H1 (cell line): Measurements from ENCODE around the gene PRAMEF12. TPM values are rescaled to one million over a fixed set of nuclear protein-coding genes. Genes with fewer than 3 reads are reported as not detected.

Source experiments
- CTCF ChIA-PET: fragments of 300-600 bp; sonication (Branson Sonifier 250); formaldehyde crosslinking; loops from one replicate; lab custom pipeline; 2021; ENCODE audit not compliant: partially characterized antibody; lab: Charles Lee
- POLR2A ChIA-PET: fragments of 300-600 bp; sonication (Branson Sonifier 250); formaldehyde crosslinking; loops from one replicate; lab custom pipeline; 2021; ENCODE audit warnings: inconsistent platforms; ENCODE audit not compliant: partially characterized antibody; lab: Charles Lee
- DNase-seq, 2 experiments: peaks; one replicate each; pipeline versions ENCODE4 v3.0.0 to v3.0.0-alpha.2; 2010 to 2022; ENCODE audit warnings: low spot score in 2 of 2, low read depth in 1 of 2, mixed read lengths in 1 of 2
- FAIRE-seq: peaks from 2 replicates; lab custom pipeline; 2011; peaks lifted over from hg19 to GRCh38; lab: Jason Lieb, UNC
- H2AFZ ChIP-seq: 2 replicates; pipeline ENCODE4 v1.8.1; 2012; ENCODE audit warnings: low read length, inconsistent platforms
- H2AK5ac ChIP-seq: 2 replicates; pipeline ENCODE4 v1.6.1; 2013; ENCODE audit warnings: low read depth, low read length
- H2BK120ac ChIP-seq: replicated peaks from 2 replicates; pipeline ENCODE3; 2013; ENCODE audit warnings: low read depth, low read length, inconsistent platforms
- H2BK12ac ChIP-seq: 2 replicates; pipeline ENCODE4 v1.6.1; 2013; ENCODE audit warnings: low read depth, low read length
- H2BK15ac ChIP-seq: 2 replicates; pipeline ENCODE4 v1.6.1; 2013; ENCODE audit warnings: low read length
- H2BK20ac ChIP-seq: 2 replicates; pipeline ENCODE4 v1.6.1; 2013; ENCODE audit warnings: low read length
- H2BK5ac ChIP-seq: 2 replicates; pipeline ENCODE4 v1.6.1; 2013; ENCODE audit warnings: low read depth, low read length
- H3K14ac ChIP-seq: 2 replicates; pipeline ENCODE4 v1.6.1; 2013; ENCODE audit warnings: inconsistent platforms; ENCODE audit not compliant: insufficient read length
- H3K18ac ChIP-seq: 2 replicates; pipeline ENCODE4 v1.6.1; 2013; ENCODE audit warnings: low read length; ENCODE audit errors: extremely low read depth
- H3K23ac ChIP-seq: 2 replicates; pipeline ENCODE4 v1.6.1; 2013; ENCODE audit warnings: inconsistent platforms; ENCODE audit not compliant: insufficient read length
- H3K23me2 ChIP-seq: 2 replicates; pipeline ENCODE4 v1.6.1; 2013; ENCODE audit warnings: low read depth, low read length
- H3K27ac ChIP-seq: 2 replicates; pipeline ENCODE4 v1.6.1; 2011; ENCODE audit warnings: low read depth, low read length, inconsistent platforms
- H3K27me3 ChIP-seq, 4 experiments: replicated peaks in 1 of 4; 1 replicate in 1 of 4; 2 replicates in 3 of 4; pipeline versions ENCODE4 v1.6.1 to v1.8.1; 2011 to 2013; ENCODE audit warnings: low read length in 3 of 4, mild to moderate bottlenecking in 3 of 4, inconsistent platforms in 2 of 4, mixed read lengths in 2 of 4, moderate library complexity in 1 of 4; ENCODE audit not compliant: control insufficient read depth in 3 of 4, insufficient read depth in 3 of 4; ENCODE audit errors: extremely low read depth in 1 of 4
- H3K36me3 ChIP-seq, 4 experiments: 2 replicates each; pipeline versions ENCODE4 v1.6.1 to v1.8.1; 2011 to 2013; ENCODE audit warnings: mild to moderate bottlenecking in 4 of 4, low read length in 3 of 4, moderate library complexity in 2 of 4, control low read depth in 1 of 4, inconsistent platforms in 1 of 4; ENCODE audit not compliant: insufficient read depth in 4 of 4, control insufficient read depth in 2 of 4
- H3K4ac ChIP-seq: replicated peaks from 2 replicates; pipeline ENCODE3; 2013; ENCODE audit warnings: low read length, low read depth, mixed read lengths, inconsistent platforms; ENCODE audit not compliant: insufficient read length
- H3K4me1 ChIP-seq, 4 experiments: replicated peaks in 1 of 4; 1 replicate in 1 of 4; 2 replicates in 3 of 4; pipeline versions ENCODE4 v1.6.1 to v1.8.1; 2011 to 2013; ENCODE audit warnings: low read length in 3 of 4, inconsistent platforms in 2 of 4, mixed read lengths in 1 of 4; ENCODE audit not compliant: insufficient read depth in 4 of 4, control insufficient read depth in 3 of 4
- H3K4me2 ChIP-seq, 2 experiments: 2 replicates each; pipeline versions ENCODE4 v1.6.1 to v1.8.1; 2011 to 2013; ENCODE audit warnings: low read depth in 2 of 2, low read length in 2 of 2, control low read depth in 1 of 2, inconsistent platforms in 1 of 2, mild to moderate bottlenecking in 1 of 2; ENCODE audit not compliant: insufficient read depth in 1 of 2
- H3K4me3 ChIP-seq, 4 experiments: fragments of 200-600, 300-600 bp in 1 of 4; sonication (generic), shearing (Covaris generic), sonication (Bioruptor Twin) in 1 of 4; 2 replicates each; pipeline versions ENCODE4 v1.5.1 to v1.8.1; 2011 to 2016; ENCODE audit warnings: low read length in 4 of 4, low read depth in 3 of 4, control low read depth in 2 of 4, inconsistent platforms in 2 of 4, mild to moderate bottlenecking in 2 of 4, mixed read lengths in 1 of 4, moderate library complexity in 1 of 4; ENCODE audit not compliant: insufficient read depth in 2 of 4; ENCODE audit errors: extremely low read depth in 1 of 4
- H3K56ac ChIP-seq: replicated peaks from 2 replicates; pipeline ENCODE3; 2013; ENCODE audit warnings: low read depth, mild to moderate bottlenecking, mixed read lengths, low read length, inconsistent platforms; ENCODE audit not compliant: insufficient read length
- H3K79me1 ChIP-seq: 2 replicates; pipeline ENCODE4 v1.6.1; 2013; ENCODE audit warnings: low read depth, low read length, control low read depth
- H3K79me2 ChIP-seq, 2 experiments: 2 replicates each; pipeline versions ENCODE4 v1.6.1 to v1.8.1; 2012 to 2013; ENCODE audit warnings: low read length in 2 of 2, mild to moderate bottlenecking in 2 of 2, inconsistent platforms in 1 of 2; ENCODE audit not compliant: insufficient read depth in 2 of 2, control insufficient read depth in 1 of 2
- H3K9ac ChIP-seq, 4 experiments: replicated peaks in 1 of 4; 1 replicate in 1 of 4; 2 replicates in 3 of 4; pipeline versions ENCODE4 v1.6.1 to v1.8.1; 2011 to 2013; ENCODE audit warnings: low read depth in 3 of 4, low read length in 3 of 4, control low read depth in 2 of 4, mild to moderate bottlenecking in 2 of 4, moderate library complexity in 2 of 4, inconsistent platforms in 1 of 4; ENCODE audit errors: extremely low read depth in 1 of 4
- H3K9me3 ChIP-seq, 2 experiments: 2 replicates each; pipeline versions ENCODE4 v1.6.1 to v1.8.1; 2012 to 2013; ENCODE audit warnings: mild to moderate bottlenecking in 2 of 2, moderate library complexity in 2 of 2, control low read depth in 1 of 2, inconsistent platforms in 1 of 2, low read depth in 1 of 2, low read length in 1 of 2, mixed read lengths in 1 of 2; ENCODE audit not compliant: insufficient read depth in 2 of 2
- H4K20me1 ChIP-seq, 2 experiments: replicated peaks in 1 of 2; 2 replicates each; pipeline versions ENCODE3 to v1.8.1; 2011 to 2013; ENCODE audit warnings: inconsistent platforms in 2 of 2, low read length in 2 of 2, mild to moderate bottlenecking in 1 of 2; ENCODE audit not compliant: insufficient read depth in 2 of 2, control insufficient read depth in 1 of 2
- H4K5ac ChIP-seq: 2 replicates; pipeline ENCODE4 v1.6.1; 2013; ENCODE audit warnings: low read length, low read depth, mixed read lengths, inconsistent platforms; ENCODE audit not compliant: insufficient read length
- H4K8ac ChIP-seq: 2 replicates; pipeline ENCODE4 v1.8.0; 2013; ENCODE audit warnings: mild to moderate bottlenecking, moderate library complexity, low read length, inconsistent platforms; ENCODE audit not compliant: insufficient read depth; ENCODE audit errors: extremely low read depth
- H4K91ac ChIP-seq: replicated peaks from 2 replicates; pipeline ENCODE3; 2013; ENCODE audit warnings: low read length, mixed read lengths, inconsistent platforms; ENCODE audit not compliant: insufficient read length
- RAD21 ChIP-seq, 2 experiments: IDR thresholded peaks in 1 of 2; conservative IDR thresholded peaks in 1 of 2; 2 replicates each; pipeline ENCODE4 v1.6.1; 2011; ENCODE audit warnings: low read depth in 2 of 2, low read length in 2 of 2, improper control_type of control experiment in 1 of 2, inconsistent platforms in 1 of 2, mild to moderate bottlenecking in 1 of 2, moderate library complexity in 1 of 2
- SP2 ChIP-seq: IDR thresholded peaks from 2 replicates; pipeline ENCODE4 v1.6.1; 2012; ENCODE audit warnings: mild to moderate bottlenecking, low read length, inconsistent platforms
- WGBS, 2 experiments: shearing (Covaris generic) in 1 of 2; methylation state at CpG; one replicate each; pipeline versions ENCODE4 v1.1.6 to v1.1.7; 2013 to 2015; ENCODE audit warnings: low lambda C conversion rate in 2 of 2, mixed read lengths in 2 of 2, inconsistent platforms in 1 of 2, low coverage in 1 of 2, missing lambda C conversion rate in 1 of 2; ENCODE audit not compliant: insufficient replicate concordance in 2 of 2, insufficient coverage in 1 of 2, insufficient read length in 1 of 2; ENCODE audit errors: extremely low coverage in 1 of 2, missing lambda C conversion rate in 1 of 2; 5-methylcytosine and 5-hydroxymethylcytosine counted together
- polyA plus RNA-seq, 7 experiments: library from polyadenylated mRNA; depleted of rRNA in 3 of 7; stranded (reverse) in 5 of 7; unstranded in 2 of 7; fragments of >200 nt in 5 of 7; fragments of 200-250 nt in 2 of 7; gene quantifications; 1 replicate in 5 of 7; 2 replicates in 1 of 7; 4 replicates in 1 of 7; pipeline versions ENCODE4 v1.2.1 to v1.2.3, GENCODE V29; 2011 to 2013; ENCODE audit warnings: missing spikeins in 2 of 7, mixed read lengths in 2 of 7
- total RNA-seq: library from RNA; stranded (reverse); fragmentation: NEBNext Ultra II Directional; extraction: Animal tissue kit (Norgen Biotek cat#: 25700); gene quantifications from 2 replicates; pipeline ENCODE4 v1.2.1, GENCODE V29; 2021
- TF ChIP-seq, protein P1 (sequence below), 3 experiments: IDR thresholded peaks; 1 replicate in 2 of 3; 2 replicates in 1 of 3; pipeline versions ENCODE4 v1.5.1 to v1.6.1; 2011; ENCODE audit warnings: low read length in 3 of 3, mild to moderate bottlenecking in 3 of 3, inconsistent platforms in 2 of 3, low read depth in 1 of 3, moderate library complexity in 1 of 3; ENCODE audit not compliant: insufficient read depth in 1 of 3; ENCODE audit errors: control extremely low read depth in 1 of 3

PRAMEF12 gene
- total and polyA plus RNA-seq, 2 of the 8 experiments (the other 6 are each of a cell fraction or from before 2014, with no cell fraction given) = not detected

DNA sequence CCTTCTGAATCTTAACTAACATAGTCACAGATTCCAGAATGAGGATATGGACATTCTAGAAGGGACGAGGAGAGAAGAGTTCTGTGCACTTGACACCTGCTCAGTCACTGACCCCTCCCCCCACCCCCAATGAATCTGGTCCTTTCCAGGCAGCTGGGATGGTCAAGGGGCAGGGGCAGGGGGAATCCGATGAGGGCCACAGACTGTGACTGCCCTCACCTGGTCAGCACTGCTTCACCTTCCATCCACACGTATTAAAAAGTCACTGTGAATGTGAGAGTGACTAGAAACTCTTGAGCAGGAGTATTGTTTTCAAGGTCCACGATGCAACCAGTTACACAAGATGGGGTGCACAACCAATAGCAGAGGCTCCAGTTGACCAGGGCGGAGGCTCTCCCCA, 9.5 kb upstream of the PRAMEF12 start:
- Histone ChIP-seq H3K4me3 (no peak overlapping the region), H3K4me2 (no peak overlapping the region), H3K79me2 (no peaks in the 10 kb centered on the region), H3K79me1 (no peaks in the 10 kb centered on the region), H3K9me3 (no peaks in the 10 kb centered on the region), H3K23ac (no peak overlapping the region), H4K8ac (no peak overlapping the region; the same call in 1 of the 2 replicates), H3K4me1 (no peaks in the 10 kb centered on the region), H2AFZ (no peak overlapping the region), H2AK5ac (no peak overlapping the region), H2BK120ac (no peak overlapping the region), H4K20me1 (no peaks in the 10 kb centered on the region), H2BK12ac (0 out of 2 replicates have a peak overlapping the region, but pooled peaks have one; percentile 18), H3K56ac (no peak overlapping the region), H4K5ac (no peak overlapping the region), H3K18ac (no peak overlapping the region; the same call in 1 of the 2 replicates), H4K91ac (no peak overlapping the region), H3K4ac (no peak overlapping the region), H3K14ac (no peak overlapping the region), H3K36me3 (no peaks in the 10 kb centered on the region), H2BK5ac (no peak overlapping the region), H3K27ac (no peak overlapping the region), H2BK20ac (no peak overlapping the region), H3K27me3 (no peaks in the 10 kb centered on the region), H3K9ac (no peak overlapping the region), H2BK15ac (peak overlapping the region; percentile 73; the same call in 1 of the 2 replicates), H3K23me2 (no peaks in the 10 kb centered on the region; the same call in 1 of the 2 replicates)
- TF ChIP-seq SP2 (no peak), RAD21 (IDR thresholded peaks at IDR 0.05 in 1 of 2, conservative IDR thresholded peaks at IDR 0.05 in 1 of 2; ENCODE audit: low read depth in 2 of 2, low read length in 2 of 2) (peak; percentile 42 to 55; a peak in 3 of 4 replicates)
- TF ChIP-seq, protein P1, sequence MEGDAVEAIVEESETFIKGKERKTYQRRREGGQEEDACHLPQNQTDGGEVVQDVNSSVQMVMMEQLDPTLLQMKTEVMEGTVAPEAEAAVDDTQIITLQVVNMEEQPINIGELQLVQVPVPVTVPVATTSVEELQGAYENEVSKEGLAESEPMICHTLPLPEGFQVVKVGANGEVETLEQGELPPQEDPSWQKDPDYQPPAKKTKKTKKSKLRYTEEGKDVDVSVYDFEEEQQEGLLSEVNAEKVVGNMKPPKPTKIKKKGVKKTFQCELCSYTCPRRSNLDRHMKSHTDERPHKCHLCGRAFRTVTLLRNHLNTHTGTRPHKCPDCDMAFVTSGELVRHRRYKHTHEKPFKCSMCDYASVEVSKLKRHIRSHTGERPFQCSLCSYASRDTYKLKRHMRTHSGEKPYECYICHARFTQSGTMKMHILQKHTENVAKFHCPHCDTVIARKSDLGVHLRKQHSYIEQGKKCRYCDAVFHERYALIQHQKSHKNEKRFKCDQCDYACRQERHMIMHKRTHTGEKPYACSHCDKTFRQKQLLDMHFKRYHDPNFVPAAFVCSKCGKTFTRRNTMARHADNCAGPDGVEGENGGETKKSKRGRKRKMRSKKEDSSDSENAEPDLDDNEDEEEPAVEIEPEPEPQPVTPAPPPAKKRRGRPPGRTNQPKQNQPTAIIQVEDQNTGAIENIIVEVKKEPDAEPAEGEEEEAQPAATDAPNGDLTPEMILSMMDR (IDR thresholded peaks at IDR 0.05; ENCODE audit: control extremely low read depth in 1 of 3, insufficient read depth in 1 of 3, low read depth in 1 of 3, low read length in 3 of 3) = peak; percentile 22 to 27 (median 25); a peak in 3 of 4 replicates
- DNase-seq (no peak), FAIRE-seq (peak; percentile 24)
- CTCF ChIA-PET = interaction anchor here (0.6 to 2.4 kb wide), 12 partner anchors 8 to 342 kb away, joined by 3 to 8 read pairs (median 3); partner anchors contain the start of gene PRAMEF12
- POLR2A ChIA-PET = no interaction called here
- whole genome bisulfite sequencing, 2 experiments = 76% methylated on average over 5 of the region's 5 CpGs; no CpG with 5 or more reads in 1 of the 2 experiments
